ENCODE results near the gene AK9.

The AK9 gene

DNA sequence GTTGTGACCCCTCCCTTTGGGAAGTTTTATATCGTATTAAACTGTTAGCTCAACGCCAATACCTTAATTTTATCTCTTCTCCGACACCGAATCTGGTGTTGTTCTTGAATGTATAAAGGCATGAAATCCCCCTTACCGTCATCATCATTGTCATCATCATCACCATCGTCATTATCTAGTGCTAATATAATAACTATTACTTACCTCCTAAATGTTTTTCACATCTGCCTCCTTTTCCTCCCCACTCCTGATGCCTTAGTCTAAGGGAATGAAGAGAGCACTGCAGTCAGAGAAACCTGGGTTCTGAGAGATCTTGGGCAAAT lies 207.3 kb downstream of the AK9 start:
- 0 out of 3 replicates have a peak, but pooled peaks have one; percentile 3 for ATAC-seq
- TF ChIP-seq ESRRG (CRISPR knock-in tag; IDR thresholded peaks at IDR 0.05), result no peak
- no peak for TF ChIP-seq ARNTL (CRISPR knock-in tag; IDR thresholded peaks at IDR 0.05; ENCODE audit: borderline replicate concordance, low read depth)

DNA sequence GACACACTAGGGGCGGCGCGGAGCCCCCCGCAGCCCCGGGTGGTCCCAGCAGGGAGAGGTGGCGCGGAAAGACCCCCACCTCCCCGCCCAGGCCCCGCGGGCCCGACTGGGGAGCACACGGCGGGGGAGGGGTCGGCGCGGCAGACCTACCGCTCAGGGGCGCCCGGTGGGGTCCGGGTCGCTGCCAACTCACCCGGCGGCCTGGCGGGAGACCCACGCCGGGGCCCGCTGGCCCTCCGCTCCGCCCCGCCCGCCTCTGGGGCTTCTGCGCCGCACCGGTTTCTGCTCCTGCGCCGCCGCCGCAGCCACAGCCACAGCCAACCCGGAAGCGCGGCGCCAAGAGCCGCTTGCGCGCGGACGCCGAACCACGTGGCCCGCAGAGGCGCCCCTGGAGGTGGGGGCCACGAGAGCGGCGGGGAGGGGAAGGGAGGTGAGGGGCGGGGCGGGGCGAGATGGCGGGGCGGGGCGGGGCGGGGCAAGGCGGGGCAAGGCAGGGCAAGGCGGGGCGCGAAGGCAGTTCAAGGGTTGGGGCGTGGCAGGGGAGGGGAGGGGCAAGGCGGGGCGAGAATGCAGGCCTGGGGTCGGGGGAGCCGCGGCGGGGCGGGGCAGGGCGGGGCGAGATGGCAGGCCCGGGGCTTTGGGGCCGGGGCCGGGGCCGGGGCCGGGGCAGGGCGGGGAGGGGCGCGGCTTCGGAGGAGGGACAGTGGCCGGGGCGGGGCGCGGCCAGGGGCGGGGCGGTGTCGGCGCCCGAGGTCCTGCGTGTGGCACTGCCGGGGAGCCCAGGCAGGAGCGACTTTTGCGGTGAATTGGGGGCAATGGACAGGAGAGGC lies 207.9 kb downstream of the AK9 start, which contains the start of gene ZBTB24:
ZBTB24 (minus strand) TSS at position 315 of the 830 bp plus-strand sequence. CDS start 1,193 bp downstream, outside the sequence.
- TF ChIP-seq ZNF8 (CRISPR knock-in tag; IDR thresholded peaks at IDR 0.05) (no peak), PATZ1 (CRISPR knock-in tag; IDR thresholded peaks at IDR 0.05; ENCODE audit: borderline replicate concordance) (no peak), ZNF70 (CRISPR knock-in tag; IDR thresholded peaks at IDR 0.05) (no peak), TCF4 (CRISPR knock-in tag; IDR thresholded peaks at IDR 0.05; ENCODE audit: borderline replicate concordance) (no peak), ZFP3 (CRISPR knock-in tag; IDR thresholded peaks at IDR 0.05) (no peak)
- peak; percentile 96 for ATAC-seq

DNA sequence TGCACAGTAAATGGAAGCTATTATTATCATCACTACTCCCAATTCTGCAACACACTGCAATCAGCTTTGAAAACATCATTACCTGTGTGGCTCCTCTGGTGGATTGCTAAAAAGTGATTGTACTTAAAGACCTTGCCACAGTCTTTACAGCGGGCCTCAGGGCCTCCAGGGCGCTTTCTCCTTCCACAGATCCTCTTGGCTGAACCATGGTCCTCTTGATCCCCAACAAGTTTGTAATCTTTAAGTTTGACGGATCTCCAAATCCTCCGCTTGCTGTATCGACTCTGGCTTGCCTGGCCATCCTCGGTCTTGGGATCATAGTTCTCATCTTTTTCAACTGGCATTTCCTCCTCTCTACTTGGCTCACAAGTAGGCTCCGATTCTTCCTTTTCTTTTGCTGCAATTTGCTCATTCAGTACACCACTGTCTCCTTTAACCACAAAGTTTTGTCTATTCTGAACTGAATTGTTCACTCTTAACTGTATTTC lies 210.0 kb downstream of the AK9 start:
- TF ChIP-seq RARB (CRISPR knock-in tag; IDR thresholded peaks at IDR 0.05) (no peak), ESRRG (CRISPR knock-in tag; IDR thresholded peaks at IDR 0.05) (no peak), ZNF70 (CRISPR knock-in tag; IDR thresholded peaks at IDR 0.05) (no peak), GLIS3 (CRISPR knock-in tag; IDR thresholded peaks at IDR 0.05) (no peak), TOX (CRISPR knock-in tag; IDR thresholded peaks at IDR 0.05; ENCODE audit: borderline replicate concordance) (no peak), BACH2 (CRISPR knock-in tag; IDR thresholded peaks at IDR 0.05; ENCODE audit: borderline replicate concordance) (no peak)
- TF ChIP-seq, protein P1, sequence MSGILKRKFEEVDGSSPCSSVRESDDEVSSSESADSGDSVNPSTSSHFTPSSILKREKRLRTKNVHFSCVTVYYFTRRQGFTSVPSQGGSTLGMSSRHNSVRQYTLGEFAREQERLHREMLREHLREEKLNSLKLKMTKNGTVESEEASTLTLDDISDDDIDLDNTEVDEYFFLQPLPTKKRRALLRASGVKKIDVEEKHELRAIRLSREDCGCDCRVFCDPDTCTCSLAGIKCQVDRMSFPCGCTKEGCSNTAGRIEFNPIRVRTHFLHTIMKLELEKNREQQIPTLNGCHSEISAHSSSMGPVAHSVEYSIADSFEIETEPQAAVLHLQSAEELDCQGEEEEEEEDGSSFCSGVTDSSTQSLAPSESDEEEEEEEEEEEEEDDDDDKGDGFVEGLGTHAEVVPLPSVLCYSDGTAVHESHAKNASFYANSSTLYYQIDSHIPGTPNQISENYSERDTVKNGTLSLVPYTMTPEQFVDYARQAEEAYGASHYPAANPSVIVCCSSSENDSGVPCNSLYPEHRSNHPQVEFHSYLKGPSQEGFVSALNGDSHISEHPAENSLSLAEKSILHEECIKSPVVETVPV (CRISPR knock-in tag; IDR thresholded peaks at IDR 0.05), result no peak
- TF ChIP-seq, protein P2, sequence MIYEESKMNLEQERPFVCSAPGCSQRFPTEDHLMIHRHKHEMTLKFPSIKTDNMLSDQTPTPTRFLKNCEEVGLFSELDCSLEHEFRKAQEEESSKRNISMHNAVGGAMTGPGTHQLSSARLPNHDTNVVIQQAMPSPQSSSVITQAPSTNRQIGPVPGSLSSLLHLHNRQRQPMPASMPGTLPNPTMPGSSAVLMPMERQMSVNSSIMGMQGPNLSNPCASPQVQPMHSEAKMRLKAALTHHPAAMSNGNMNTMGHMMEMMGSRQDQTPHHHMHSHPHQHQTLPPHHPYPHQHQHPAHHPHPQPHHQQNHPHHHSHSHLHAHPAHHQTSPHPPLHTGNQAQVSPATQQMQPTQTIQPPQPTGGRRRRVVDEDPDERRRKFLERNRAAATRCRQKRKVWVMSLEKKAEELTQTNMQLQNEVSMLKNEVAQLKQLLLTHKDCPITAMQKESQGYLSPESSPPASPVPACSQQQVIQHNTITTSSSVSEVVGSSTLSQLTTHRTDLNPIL (CRISPR knock-in tag; IDR thresholded peaks at IDR 0.05; ENCODE audit: low read depth), result no peak
- ATAC-seq, result no peak

DNA sequence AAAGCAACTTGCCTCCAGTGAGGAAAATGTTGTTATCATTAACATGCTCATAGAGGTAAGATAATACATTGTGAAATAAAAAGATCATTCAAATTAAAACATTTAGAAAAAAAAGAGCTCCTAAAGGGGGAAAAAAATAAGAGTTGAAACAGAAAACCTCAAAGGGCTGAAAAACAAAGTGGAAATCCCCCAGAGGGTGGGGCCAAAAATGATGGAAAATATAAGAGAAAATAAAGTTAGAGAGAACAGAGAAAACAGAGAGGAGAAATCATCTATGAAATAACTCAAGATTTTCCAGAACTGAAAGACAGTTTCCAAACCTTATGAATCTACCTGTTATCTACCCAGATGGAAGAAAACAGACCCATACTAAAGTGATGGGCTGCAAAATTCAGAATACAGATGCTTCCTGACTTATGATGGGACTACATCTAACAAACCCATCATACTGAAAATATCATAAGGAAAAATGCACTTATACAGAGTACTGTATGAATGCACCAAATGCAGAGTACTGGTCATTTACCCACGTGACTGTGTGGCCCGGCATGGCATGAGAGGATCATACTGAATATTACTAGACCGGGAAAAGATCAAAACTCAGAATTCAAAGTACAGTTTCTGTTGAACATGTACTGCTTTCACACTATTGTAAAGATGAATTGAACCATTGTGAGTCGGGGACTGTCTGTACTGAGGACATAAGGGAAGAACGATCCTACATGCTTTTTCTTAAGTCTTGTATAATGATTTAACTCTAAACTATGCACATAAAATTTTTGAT lies 212.0 kb downstream of the AK9 start:
- ATAC-seq, result no peak
- TF ChIP-seq ISL1 (CRISPR knock-in tag; IDR thresholded peaks at IDR 0.05) (no peak), ZFP30 (CRISPR knock-in tag; IDR thresholded peaks at IDR 0.05) (no peak), CSDC2 (CRISPR knock-in tag; IDR thresholded peaks at IDR 0.05) (no peak), TOX (CRISPR knock-in tag; IDR thresholded peaks at IDR 0.05; ENCODE audit: borderline replicate concordance) (no peak), ZFP3 (CRISPR knock-in tag; IDR thresholded peaks at IDR 0.05) (no peak), ARNTL (CRISPR knock-in tag; IDR thresholded peaks at IDR 0.05; ENCODE audit: borderline replicate concordance, low read depth) (no peak), PATZ1 (CRISPR knock-in tag; IDR thresholded peaks at IDR 0.05; ENCODE audit: borderline replicate concordance) (no peak), ZNF70 (CRISPR knock-in tag; IDR thresholded peaks at IDR 0.05) (no peak), OSR1 (CRISPR knock-in tag; IDR thresholded peaks at IDR 0.05) (no peak), BACH2 (CRISPR knock-in tag; IDR thresholded peaks at IDR 0.05; ENCODE audit: borderline replicate concordance) (no peak), GLIS3 (CRISPR knock-in tag; IDR thresholded peaks at IDR 0.05) (no peak), ZNF565 (CRISPR knock-in tag; conservative IDR thresholded peaks at IDR 0.05; ENCODE audit: low read depth) (no peak), ZC3H10 (CRISPR knock-in tag; IDR thresholded peaks at IDR 0.05) (no peak), SNAI2 (CRISPR knock-in tag; IDR thresholded peaks at IDR 0.05) (no peak), POU6F1 (CRISPR knock-in tag; IDR thresholded peaks at IDR 0.05; ENCODE audit: borderline replicate concordance, low read depth) (no peak), RARB (CRISPR knock-in tag; IDR thresholded peaks at IDR 0.05) (no peak)
- TF ChIP-seq, protein P1 (CRISPR knock-in tag; IDR thresholded peaks at IDR 0.05), result no peak
- TF ChIP-seq, protein P2 (CRISPR knock-in tag; IDR thresholded peaks at IDR 0.05; ENCODE audit: low read depth), result no peak

All from SK-N-SH treated with all-trans-retinoic acid at 6 μM for 48 hours (cell line).